SK-N-SH (cell line): Measurements from ENCODE around the gene PSMD6. TPM values are rescaled to one million over a fixed set of nuclear protein-coding genes. Genes with fewer than 3 reads are reported as not detected.

ENCODE experiments used
- CTCF ChIA-PET: fragments of 300-600, 350-600 bp; formaldehyde crosslinking; extraction: SDS; loops from one replicate; lab custom pipeline; 2021; lab: Yijun Ruan, JAX
- POLR2A ChIA-PET: fragments of 350-600 bp; sonication (Branson Sonifier 250); formaldehyde crosslinking; extraction: SDS; loops from one replicate; lab custom pipeline; 2020; ENCODE audit warnings: antibody characterized with exemption, inconsistent platforms; lab: Yijun Ruan, JAX
- DNase-seq: peaks from one replicate; pipeline ENCODE4 v3.0.0; 2012
- H2AFZ ChIP-seq: fragments of 200-600 bp; sonication (generic); 2 replicates; pipeline ENCODE4 v1.8.1; 2016; ENCODE audit warnings: antibody characterized with exemption, mild to moderate bottlenecking, low read depth
- H3F3A ChIP-seq: fragments of 200-600 bp; sonication (generic); replicated peaks from 2 replicates; pipeline ENCODE3; 2016; ENCODE audit warnings: antibody characterized with exemption, mild to moderate bottlenecking; ENCODE audit not compliant: insufficient read depth
- H3K27ac ChIP-seq, 2 experiments: fragments of 200-500 bp in 1 of 2; fragments of 200-600 bp in 1 of 2; sonication (Bioruptor generic) in 1 of 2; sonication (generic), shearing (Covaris generic) in 1 of 2; 2 replicates each; pipeline versions ENCODE4 v1.5.1 to v1.6.1; 2014 to 2016; ENCODE audit warnings: low read depth in 2 of 2, inconsistent platforms in 1 of 2, low read length in 1 of 2, mild to moderate bottlenecking in 1 of 2, mixed read lengths in 1 of 2
- H3K27me3 ChIP-seq: fragments of 200-600 bp; sonication (generic), shearing (Covaris generic); 2 replicates; pipeline ENCODE4 v1.6.1; 2016; ENCODE audit warnings: mixed run types; ENCODE audit not compliant: insufficient read depth
- H3K36me3 ChIP-seq, 2 experiments: fragments of 200-500 bp in 1 of 2; fragments of 200-600 bp in 1 of 2; sonication (Bioruptor generic) in 1 of 2; sonication (generic) in 1 of 2; replicated peaks in 1 of 2; 2 replicates each; pipeline versions ENCODE3 to v1.5.1; 2014 to 2016; ENCODE audit warnings: low read length in 1 of 2, mild to moderate bottlenecking in 1 of 2; ENCODE audit not compliant: insufficient read depth in 2 of 2, control insufficient read depth in 1 of 2
- H3K4me1 ChIP-seq, 2 experiments: fragments of 200-500 bp in 1 of 2; fragments of 200-600 bp in 1 of 2; sonication (Bioruptor generic) in 1 of 2; sonication (generic), shearing (Covaris generic) in 1 of 2; 2 replicates each; pipeline versions ENCODE4 v1.5.1 to v1.6.1; 2014 to 2016; ENCODE audit warnings: low read depth in 1 of 2, low read length in 1 of 2, mixed run types in 1 of 2; ENCODE audit not compliant: insufficient read depth in 2 of 2, control insufficient read depth in 1 of 2
- H3K4me2 ChIP-seq: fragments of 200-600 bp; sonication (generic), shearing (Covaris generic); 2 replicates; pipeline ENCODE4 v1.6.1; 2017; ENCODE audit warnings: mixed run types
- H3K4me3 ChIP-seq, 2 experiments: fragments of 200-500 bp in 1 of 2; fragments of 200-600 bp in 1 of 2; sonication (Bioruptor generic) in 1 of 2; sonication (generic), shearing (Covaris generic) in 1 of 2; 2 replicates each; pipeline versions ENCODE4 v1.5.1 to v1.8.1; 2014 to 2016; ENCODE audit warnings: low read depth in 2 of 2, inconsistent platforms in 1 of 2, low read length in 1 of 2, mild to moderate bottlenecking in 1 of 2, mixed read lengths in 1 of 2, moderate library complexity in 1 of 2
- H3K79me2 ChIP-seq: fragments of 200-600 bp; sonication (generic); 2 replicates; pipeline ENCODE4 v1.8.1; 2017; ENCODE audit warnings: mild to moderate bottlenecking; ENCODE audit not compliant: insufficient read depth
- H3K9ac ChIP-seq: fragments of 200-600 bp; sonication (generic); 2 replicates; pipeline ENCODE4 v1.6.1; 2017; ENCODE audit warnings: mixed run types
- H3K9me2 ChIP-seq: fragments of 200-600 bp; sonication (generic); 2 replicates; pipeline ENCODE4 v1.6.1; 2017; ENCODE audit warnings: mixed run types
- H3K9me3 ChIP-seq: fragments of 200-600 bp; sonication (generic); 2 replicates; pipeline ENCODE4 v1.6.1; 2017; ENCODE audit warnings: mixed run types, mild to moderate bottlenecking, moderate library complexity
- H4K20me1 ChIP-seq: fragments of 200-600 bp; sonication (generic); 2 replicates; pipeline ENCODE4 v1.6.1; 2017; ENCODE audit warnings: mild to moderate bottlenecking, mixed run types; ENCODE audit not compliant: insufficient read depth
- CHD2 ChIP-seq: fragments of 150-350 bp; IDR thresholded peaks from 2 replicates; pipeline ENCODE4 v1.6.1; 2018; ENCODE audit warnings: low read length; ENCODE audit not compliant: partially characterized antibody
- EP300 ChIP-seq, 2 experiments: IDR thresholded peaks; 2 replicates each; pipeline versions ENCODE4 v1.4.0 to v1.6.1; 2012; ENCODE audit warnings: borderline replicate concordance in 1 of 2, low read depth in 1 of 2, low read length in 1 of 2
- EZH2phosphoT487 ChIP-seq: fragments of 200-600 bp; sonication (generic); IDR thresholded peaks from 2 replicates; pipeline ENCODE4 v1.6.1; 2017; ENCODE audit warnings: low read depth, mixed run types, mild to moderate bottlenecking, antibody characterized with exemption, moderate library complexity, borderline replicate concordance
- GABPA ChIP-seq: IDR thresholded peaks from 2 replicates; pipeline ENCODE4 v1.4.0; 2012; ENCODE audit warnings: low read depth, mild to moderate bottlenecking
- JUND ChIP-seq: IDR thresholded peaks from 2 replicates; pipeline ENCODE4 v1.4.0; 2012
- MEF2A ChIP-seq: IDR thresholded peaks from 2 replicates; pipeline ENCODE4 v1.4.0; 2012; ENCODE audit warnings: low read depth, borderline replicate concordance
- MXI1 ChIP-seq: IDR thresholded peaks from 2 replicates; pipeline ENCODE4 v1.6.1; 2012; ENCODE audit warnings: mild to moderate bottlenecking, low read depth, low read length, improper control_type of control experiment
- NFIC ChIP-seq: IDR thresholded peaks from 2 replicates; pipeline ENCODE4 v1.4.0; 2012; ENCODE audit warnings: borderline replicate concordance
- NRF1 ChIP-seq: IDR thresholded peaks from 2 replicates; pipeline ENCODE4 v1.6.1; 2012; ENCODE audit warnings: low read depth, mild to moderate bottlenecking, low read length
- RAD21 ChIP-seq: IDR thresholded peaks from 2 replicates; pipeline ENCODE4 v1.6.1; 2012; ENCODE audit warnings: mild to moderate bottlenecking, low read length
- TAF1 ChIP-seq: IDR thresholded peaks from 2 replicates; pipeline ENCODE4 v1.6.1; 2012; ENCODE audit warnings: low read depth, mild to moderate bottlenecking, low read length, moderate library complexity, borderline replicate concordance
- TCF12 ChIP-seq: IDR thresholded peaks from 2 replicates; pipeline ENCODE4 v1.4.0; 2012
- WGBS: methylation state at CpG from one replicate; pipeline ENCODE4 v1.1.6; 2017; ENCODE audit warnings: low lambda C conversion rate; 5-methylcytosine and 5-hydroxymethylcytosine counted together
- polyA plus RNA-seq, 3 experiments: library from polyadenylated mRNA; depleted of rRNA; stranded (reverse); fragments of >200 nt; gene quantifications; 2 replicates each; pipeline ENCODE4 v1.2.3, GENCODE V29; 2012
- TF ChIP-seq, protein P1 (sequence below): IDR thresholded peaks from 2 replicates; pipeline ENCODE4 v1.4.0; 2012; ENCODE audit warnings: low read depth
- TF ChIP-seq, protein P2 (sequence below): IDR thresholded peaks from 2 replicates; pipeline ENCODE4; 2012
- TF ChIP-seq, protein P3 (sequence below): fragments of 150-350 bp; IDR thresholded peaks from 2 replicates; pipeline ENCODE4 v1.6.1; 2016; ENCODE audit warnings: mild to moderate bottlenecking, low read depth, low read length
- TF ChIP-seq, protein P4 (sequence below): IDR thresholded peaks from 2 replicates; pipeline ENCODE4 v1.4.0; 2012; ENCODE audit warnings: low read depth, borderline replicate concordance

The PSMD6 gene
- polyA plus RNA-seq, 1 of the 3 experiments (the other 2 are of a cell fraction): 90.3 TPM

DNA sequence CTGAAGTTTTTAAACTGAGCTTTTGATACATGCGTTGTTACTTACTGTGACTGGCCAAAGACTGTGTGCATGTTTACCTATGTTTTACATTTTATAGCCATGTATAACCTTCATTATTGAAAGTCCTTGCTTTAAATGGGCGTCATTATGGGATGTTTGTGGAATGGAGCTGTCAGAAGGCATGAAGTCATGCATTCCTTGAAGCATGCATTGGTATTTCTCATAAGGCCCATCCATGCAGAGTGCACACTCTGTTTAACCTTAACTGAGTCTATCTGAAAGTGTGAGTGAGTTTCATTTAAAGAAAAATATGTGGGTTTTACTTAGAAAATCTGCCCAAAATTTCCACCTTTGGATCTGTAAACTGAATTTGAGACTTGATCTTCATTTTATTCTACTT is 51.1 kb downstream of the PSMD6 start:
- POLR2A ChIA-PET: no interaction called here
- CTCF ChIA-PET: interaction anchor here (1.3 to 4.6 kb wide), 3 partner anchors 9 to 21 kb away, joined by 5 to 20 read pairs (median 9); no protein-coding TSS in a partner anchor
- no peak for DNase-seq
- Histone ChIP-seq H3K36me3 (peaks cover 11 to 14% of the 10 kb centered on the region in 2 experiments), H2AFZ (no peak overlapping the region), H3K27ac (no peak overlapping the region), H3K9me3 (no peaks in the 10 kb centered on the region), H3F3A (no peaks in the 10 kb centered on the region), H3K4me1 (peaks cover 12 to 22% of the 10 kb centered on the region in 2 experiments; a peak in 3 of 4 replicates), H3K27me3 (no peaks in the 10 kb centered on the region), H3K9me2 (no peaks in the 10 kb centered on the region), H3K4me3 (no peak overlapping the region), H4K20me1 (peaks cover 21% of the 10 kb centered on the region), H3K4me2 (no peak overlapping the region), H3K79me2 (peaks cover 79% of the 10 kb centered on the region), H3K9ac (no peak overlapping the region)
- WGBS: 87% methylated on average over 2 of the region's 2 CpGs
- TF ChIP-seq GABPA: no peak
- TF ChIP-seq, protein P1, sequence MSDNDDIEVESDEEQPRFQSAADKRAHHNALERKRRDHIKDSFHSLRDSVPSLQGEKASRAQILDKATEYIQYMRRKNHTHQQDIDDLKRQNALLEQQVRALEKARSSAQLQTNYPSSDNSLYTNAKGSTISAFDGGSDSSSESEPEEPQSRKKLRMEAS: 0 out of 2 replicates have a peak, but pooled peaks have one; percentile 43
- peak; percentile 33; the same call in 1 of the 2 replicates for TF ChIP-seq TCF12
- TF ChIP-seq, protein P2, sequence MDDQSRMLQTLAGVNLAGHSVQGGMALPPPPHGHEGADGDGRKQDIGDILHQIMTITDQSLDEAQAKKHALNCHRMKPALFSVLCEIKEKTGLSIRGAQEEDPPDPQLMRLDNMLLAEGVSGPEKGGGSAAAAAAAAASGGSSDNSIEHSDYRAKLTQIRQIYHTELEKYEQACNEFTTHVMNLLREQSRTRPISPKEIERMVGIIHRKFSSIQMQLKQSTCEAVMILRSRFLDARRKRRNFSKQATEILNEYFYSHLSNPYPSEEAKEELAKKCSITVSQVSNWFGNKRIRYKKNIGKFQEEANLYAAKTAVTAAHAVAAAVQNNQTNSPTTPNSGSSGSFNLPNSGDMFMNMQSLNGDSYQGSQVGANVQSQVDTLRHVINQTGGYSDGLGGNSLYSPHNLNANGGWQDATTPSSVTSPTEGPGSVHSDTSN: peak; percentile 16; the same call in 1 of the 2 replicates

DNA sequence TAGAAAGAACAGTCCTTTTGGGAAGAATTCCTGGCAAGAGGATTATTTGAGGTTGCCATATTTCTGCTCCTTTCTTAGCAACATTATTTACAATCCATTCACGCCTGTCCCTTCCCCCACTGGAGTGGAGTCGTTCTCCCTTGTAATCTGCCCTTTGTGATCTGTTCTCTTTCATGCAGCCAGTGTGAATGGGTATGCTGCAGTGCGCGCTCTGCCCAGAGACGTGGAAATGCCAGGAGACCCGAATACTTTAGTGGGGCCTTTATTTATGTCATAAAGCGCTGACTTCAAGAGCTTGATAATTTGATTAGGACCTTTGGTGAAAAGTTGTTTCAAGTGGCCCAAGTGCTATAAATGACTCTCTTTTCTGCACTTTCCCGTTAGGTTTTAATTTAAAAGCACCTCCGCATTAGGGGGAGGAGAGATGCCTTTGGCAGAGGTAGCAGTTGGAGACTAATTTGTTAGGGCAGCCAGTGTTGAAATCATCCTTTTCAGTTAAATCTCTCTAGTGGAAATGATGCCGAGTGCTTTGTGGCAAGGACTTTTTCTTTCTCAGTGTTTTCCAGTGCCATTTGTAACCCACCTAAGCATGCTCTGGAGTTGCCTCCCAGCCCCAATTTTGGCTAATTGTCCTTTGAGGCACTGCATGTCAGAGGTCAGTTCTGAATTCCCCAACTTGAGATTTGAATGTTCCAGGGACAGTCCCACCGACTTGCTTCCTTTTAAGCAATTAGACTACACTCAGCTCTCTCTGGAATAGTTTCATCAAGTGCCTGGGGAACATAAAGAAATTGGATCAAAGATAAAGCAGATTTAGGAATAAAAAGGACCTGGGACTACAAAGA is 52.4 kb downstream of the PSMD6 start:
- TF ChIP-seq, protein P2: no peak
- no peak for TF ChIP-seq NRF1
- TF ChIP-seq NFIC: no peak
- no peak for TF ChIP-seq TAF1
- TF ChIP-seq, protein P3, sequence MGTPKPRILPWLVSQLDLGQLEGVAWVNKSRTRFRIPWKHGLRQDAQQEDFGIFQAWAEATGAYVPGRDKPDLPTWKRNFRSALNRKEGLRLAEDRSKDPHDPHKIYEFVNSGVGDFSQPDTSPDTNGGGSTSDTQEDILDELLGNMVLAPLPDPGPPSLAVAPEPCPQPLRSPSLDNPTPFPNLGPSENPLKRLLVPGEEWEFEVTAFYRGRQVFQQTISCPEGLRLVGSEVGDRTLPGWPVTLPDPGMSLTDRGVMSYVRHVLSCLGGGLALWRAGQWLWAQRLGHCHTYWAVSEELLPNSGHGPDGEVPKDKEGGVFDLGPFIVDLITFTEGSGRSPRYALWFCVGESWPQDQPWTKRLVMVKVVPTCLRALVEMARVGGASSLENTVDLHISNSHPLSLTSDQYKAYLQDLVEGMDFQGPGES: no peak
- no peak for TF ChIP-seq CHD2
- TF ChIP-seq, protein P1: no peak
- no peak for TF ChIP-seq MXI1
- TF ChIP-seq EP300 (IDR thresholded peaks at IDR 0.05; ENCODE audit: borderline replicate concordance in 1 of 2, low read depth in 1 of 2, low read length in 1 of 2): no peak
- TF ChIP-seq MEF2A: no peak
- TF ChIP-seq, protein P4, sequence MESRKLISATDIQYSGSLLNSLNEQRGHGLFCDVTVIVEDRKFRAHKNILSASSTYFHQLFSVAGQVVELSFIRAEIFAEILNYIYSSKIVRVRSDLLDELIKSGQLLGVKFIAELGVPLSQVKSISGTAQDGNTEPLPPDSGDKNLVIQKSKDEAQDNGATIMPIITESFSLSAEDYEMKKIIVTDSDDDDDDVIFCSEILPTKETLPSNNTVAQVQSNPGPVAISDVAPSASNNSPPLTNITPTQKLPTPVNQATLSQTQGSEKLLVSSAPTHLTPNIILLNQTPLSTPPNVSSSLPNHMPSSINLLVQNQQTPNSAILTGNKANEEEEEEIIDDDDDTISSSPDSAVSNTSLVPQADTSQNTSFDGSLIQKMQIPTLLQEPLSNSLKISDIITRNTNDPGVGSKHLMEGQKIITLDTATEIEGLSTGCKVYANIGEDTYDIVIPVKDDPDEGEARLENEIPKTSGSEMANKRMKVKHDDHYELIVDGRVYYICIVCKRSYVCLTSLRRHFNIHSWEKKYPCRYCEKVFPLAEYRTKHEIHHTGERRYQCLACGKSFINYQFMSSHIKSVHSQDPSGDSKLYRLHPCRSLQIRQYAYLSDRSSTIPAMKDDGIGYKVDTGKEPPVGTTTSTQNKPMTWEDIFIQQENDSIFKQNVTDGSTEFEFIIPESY: no peak
- TF ChIP-seq RAD21: no peak
- TF ChIP-seq GABPA: no peak
- TF ChIP-seq JUND: no peak
- no peak for TF ChIP-seq EZH2phosphoT487
- TF ChIP-seq, all 33 proteins: peak for 0
- Histone ChIP-seq H4K20me1 (peaks cover 15% of the 10 kb centered on the region), H3K27me3 (no peaks in the 10 kb centered on the region), H3K9ac (no peak overlapping the region), H3K4me1 (peaks cover 14 to 15% of the 10 kb centered on the region in 2 experiments; a peak in 3 of 4 replicates), H3F3A (no peaks in the 10 kb centered on the region), H3K4me3 (no peak overlapping the region), H3K27ac (no peak overlapping the region), H3K9me2 (no peaks in the 10 kb centered on the region), H3K4me2 (no peak overlapping the region), H3K79me2 (peaks cover 76% of the 10 kb centered on the region), H3K36me3 (peaks cover 11 to 14% of the 10 kb centered on the region in 2 experiments), H3K9me3 (no peaks in the 10 kb centered on the region), H2AFZ (no peak overlapping the region)
- POLR2A ChIA-PET: no interaction called here
- CTCF ChIA-PET: interaction anchor here (1.0 to 4.6 kb wide), 5 partner anchors 9 to 1416 kb away, joined by 3 to 20 read pairs (median 4); no protein-coding TSS in a partner anchor
- 87% methylated on average over 11 of the region's 11 CpGs for WGBS
- DNase-seq: no peak
